Tibial artery (tissue), 4 donors: Measurements from ENCODE around the gene USP17L19.
"Not testable (repeated sequence)": the region's sequence is repeated elsewhere in the genome, so short reads cannot be mapped to it uniquely, and the experiment has no call there.

Experiments used
- DNase-seq, 2 donors: peaks; one replicate each; pipeline ENCODE4 v3.0.0-alpha.2; 2019
- H3K27ac ChIP-seq, 2 donors: fragments of 200-600 bp; sonication (generic) in 1 of 2; 1 replicate in 1 of 2; 2 replicates in 1 of 2; pipeline ENCODE4 v1.5.1; 2018 to 2019; ENCODE audit warnings: mild to moderate bottlenecking in 1 of 2
- H3K27me3 ChIP-seq, 2 donors: fragments of 200-600 bp; sonication (generic) in 1 of 2; one replicate each; pipeline versions ENCODE4 v1.5.1 to v1.6.0; 2016 to 2019
- H3K36me3 ChIP-seq, 3 donors: fragments of 200-600 bp; sonication (generic) in 2 of 3; one replicate each; pipeline ENCODE4 v1.5.1; 2016 to 2019; ENCODE audit warnings: mild to moderate bottlenecking in 2 of 3
- H3K4me1 ChIP-seq, 4 donors: fragments of 200-600 bp; sonication (generic) in 2 of 4; 1 replicate in 3 of 4; 2 replicates in 1 of 4; pipeline ENCODE4 v1.5.1; 2016 to 2019
- H3K4me3 ChIP-seq, 2 donors: fragments of 200-600 bp; sonication (generic) in 1 of 2; 1 replicate in 1 of 2; 2 replicates in 1 of 2; pipeline ENCODE4 v1.5.1; 2018 to 2019; ENCODE audit warnings: mild to moderate bottlenecking in 2 of 2
- H3K9me3 ChIP-seq, 3 donors: fragments of 200-600 bp; sonication (generic) in 1 of 3; one replicate each; pipeline ENCODE4 v1.5.1; 2016 to 2019
- intact Hi-C: fragments of 100-400 bp; cut with DNase I; formaldehyde crosslinking; loops from one replicate; pipeline ENCODE4 v1.15.0; 2023; ENCODE audit warnings: low total_unique reads

Gene USP17L19, protein sequence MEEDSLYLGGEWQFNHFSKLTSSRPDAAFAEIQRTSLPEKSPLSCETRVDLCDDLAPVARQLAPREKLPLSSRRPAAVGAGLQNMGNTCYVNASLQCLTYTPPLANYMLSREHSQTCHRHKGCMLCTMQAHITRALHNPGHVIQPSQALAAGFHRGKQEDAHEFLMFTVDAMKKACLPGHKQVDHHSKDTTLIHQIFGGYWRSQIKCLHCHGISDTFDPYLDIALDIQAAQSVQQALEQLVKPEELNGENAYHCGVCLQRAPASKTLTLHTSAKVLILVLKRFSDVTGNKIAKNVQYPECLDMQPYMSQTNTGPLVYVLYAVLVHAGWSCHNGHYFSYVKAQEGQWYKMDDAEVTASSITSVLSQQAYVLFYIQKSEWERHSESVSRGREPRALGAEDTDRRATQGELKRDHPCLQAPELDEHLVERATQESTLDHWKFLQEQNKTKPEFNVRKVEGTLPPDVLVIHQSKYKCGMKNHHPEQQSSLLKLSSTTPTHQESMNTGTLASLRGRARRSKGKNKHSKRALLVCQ

DNA sequence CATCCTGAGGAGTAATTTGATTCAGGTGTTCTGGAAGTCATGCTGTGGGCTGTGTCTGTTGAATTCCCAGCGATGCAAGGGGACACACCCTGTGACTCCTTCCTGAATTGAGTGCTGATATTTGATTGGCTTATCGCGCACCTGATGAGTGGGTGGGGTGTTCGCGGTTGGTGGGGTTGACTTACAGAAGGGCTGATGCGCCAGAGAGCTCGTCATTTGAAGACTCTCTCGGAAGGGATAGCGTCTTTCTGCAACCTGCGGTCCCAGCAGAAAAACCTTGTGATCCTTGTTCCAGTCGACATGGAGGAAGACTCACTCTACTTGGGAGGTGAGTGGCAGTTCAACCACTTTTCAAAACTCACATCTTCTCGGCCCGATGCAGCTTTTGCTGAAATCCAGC, at the start of gene USP17L19:
TSS of gene USP17L19 (plus strand) at position 301 of the 400 bp plus-strand sequence. CDS start at position 301, 0 bp downstream.
- DNase-seq, H3K4me1 ChIP-seq, H3K27ac ChIP-seq, intact Hi-C loops, H3K9me3 ChIP-seq, H3K27me3 ChIP-seq, H3K4me3 ChIP-seq, H3K36me3 ChIP-seq: not testable (repeated sequence)

DNA sequence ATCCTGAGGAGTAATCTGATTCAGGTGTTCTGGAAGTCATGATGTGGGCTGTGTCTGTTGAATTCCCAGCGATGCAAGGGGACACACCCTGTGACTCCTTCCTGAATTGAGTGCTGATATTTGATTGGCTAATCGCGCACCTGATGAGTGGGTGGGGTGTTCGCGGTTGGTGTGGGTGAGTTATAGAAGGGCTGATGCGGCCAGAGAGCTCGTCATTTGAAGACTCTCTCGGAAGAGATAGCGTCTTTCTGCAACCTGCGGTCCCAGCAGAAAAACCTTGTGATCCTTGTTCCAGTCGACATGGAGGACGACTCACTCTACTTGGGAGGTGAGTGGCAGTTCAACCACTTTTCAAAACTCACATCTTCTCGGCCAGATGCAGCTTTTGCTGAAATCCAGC, 42.8 kb upstream of the USP17L19 start, which contains the start of gene USP17L10:
TSS of gene USP17L10 (plus strand) at position 301 of the 400 bp plus-strand sequence. CDS start at position 301, 0 bp downstream.
- H3K4me3 ChIP-seq, H3K9me3 ChIP-seq, DNase-seq, H3K27me3 ChIP-seq, intact Hi-C loops, H3K27ac ChIP-seq, H3K4me1 ChIP-seq, H3K36me3 ChIP-seq: not testable (repeated sequence)

DNA sequence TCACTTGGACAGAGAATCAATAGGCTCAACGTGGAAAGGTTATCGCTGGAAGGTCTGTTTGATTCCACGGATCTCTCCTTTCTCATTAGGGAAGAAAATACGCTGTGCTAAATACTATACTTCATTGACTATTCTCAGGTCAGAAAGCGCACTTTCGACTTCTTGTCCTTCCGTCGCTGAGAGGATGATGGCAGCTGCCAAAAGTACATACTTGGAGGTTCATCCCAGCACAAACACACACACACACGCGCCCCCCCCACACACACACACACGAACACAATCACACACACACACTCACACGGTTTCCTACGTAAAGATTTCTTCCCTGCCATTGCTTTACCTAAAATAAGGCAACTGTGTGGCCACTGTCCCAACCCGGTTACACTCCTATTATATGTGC, 38.5 kb upstream of the USP17L19 start:
- H3K27me3 ChIP-seq, intact Hi-C loops, H3K9me3 ChIP-seq, H3K4me3 ChIP-seq, H3K4me1 ChIP-seq, H3K27ac ChIP-seq, H3K36me3 ChIP-seq: not testable (repeated sequence)
- DNase-seq: peak in 1 of 2 donors; percentile 15

DNA sequence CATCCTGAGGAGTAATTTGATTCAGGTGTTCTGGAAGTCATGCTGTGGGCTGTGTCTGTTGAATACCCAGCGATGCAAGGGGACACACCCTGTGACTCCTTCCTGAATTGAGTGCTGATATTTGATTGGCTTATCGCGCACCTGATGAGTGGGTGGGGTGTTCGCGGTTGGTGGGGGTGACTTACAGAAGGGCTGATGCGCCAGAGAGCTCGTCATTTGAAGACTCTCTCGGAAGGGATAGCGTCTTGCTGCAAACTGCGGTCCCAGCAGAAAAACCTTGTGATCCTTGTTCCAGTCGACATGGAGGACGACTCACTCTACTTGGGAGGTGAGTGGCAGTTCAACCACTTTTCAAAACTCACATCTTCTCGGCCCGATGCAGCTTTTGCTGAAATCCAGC, 38.1 kb upstream of the USP17L19 start, which contains the start of gene USP17L11:
TSS of gene USP17L11 (plus strand) at position 301 of the 400 bp plus-strand sequence. CDS start at position 301, 0 bp downstream.
- H3K27me3 ChIP-seq, H3K27ac ChIP-seq, intact Hi-C loops, H3K36me3 ChIP-seq, H3K4me1 ChIP-seq, H3K9me3 ChIP-seq, DNase-seq, H3K4me3 ChIP-seq: not testable (repeated sequence)

DNA sequence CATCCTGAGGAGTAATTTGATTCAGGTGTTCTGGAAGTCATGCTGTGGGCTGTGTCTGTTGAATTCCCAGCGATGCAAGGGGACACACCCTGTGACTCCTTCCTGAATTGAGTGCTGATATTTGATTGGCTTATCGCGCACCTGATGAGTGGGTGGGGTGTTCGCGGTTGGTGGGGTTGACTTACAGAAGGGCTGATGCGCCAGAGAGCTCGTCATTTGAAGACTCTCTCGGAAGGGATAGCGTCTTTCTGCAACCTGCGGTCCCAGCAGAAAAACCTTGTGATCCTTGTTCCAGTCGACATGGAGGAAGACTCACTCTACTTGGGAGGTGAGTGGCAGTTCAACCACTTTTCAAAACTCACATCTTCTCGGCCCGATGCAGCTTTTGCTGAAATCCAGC, 33.3 kb upstream of the USP17L19 start, which contains the start of gene USP17L12:
TSS of gene USP17L12 (plus strand) at position 301 of the 400 bp plus-strand sequence. CDS start at position 301, 0 bp downstream.
- H3K27me3 ChIP-seq, H3K27ac ChIP-seq, H3K9me3 ChIP-seq, H3K4me1 ChIP-seq, intact Hi-C loops, DNase-seq, H3K36me3 ChIP-seq, H3K4me3 ChIP-seq: not testable (repeated sequence)

DNA sequence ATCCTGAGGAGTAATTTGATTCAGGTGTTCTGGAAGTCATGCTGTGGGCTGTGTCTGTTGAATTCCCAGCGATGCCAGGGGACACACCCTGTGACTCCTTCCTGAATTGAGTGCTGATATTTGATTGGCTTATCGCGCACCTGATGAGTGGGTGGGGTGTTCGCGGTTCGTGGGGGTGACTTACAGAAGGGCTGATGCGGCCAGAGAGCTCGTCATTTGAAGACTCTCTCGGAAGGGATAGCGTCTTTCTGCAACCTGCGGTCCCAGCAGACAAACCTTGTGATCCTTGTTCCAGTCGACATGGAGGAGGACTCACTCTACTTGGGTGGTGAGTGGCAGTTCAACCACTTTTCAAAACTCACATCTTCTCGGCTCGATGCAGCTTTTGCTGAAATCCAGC, 28.6 kb upstream of the USP17L19 start, which contains the start of gene USP17L13:
TSS of gene USP17L13 (plus strand) at position 301 of the 400 bp plus-strand sequence. CDS start at position 301, 0 bp downstream.
- H3K27me3 ChIP-seq, DNase-seq: not testable (repeated sequence)

DNA sequence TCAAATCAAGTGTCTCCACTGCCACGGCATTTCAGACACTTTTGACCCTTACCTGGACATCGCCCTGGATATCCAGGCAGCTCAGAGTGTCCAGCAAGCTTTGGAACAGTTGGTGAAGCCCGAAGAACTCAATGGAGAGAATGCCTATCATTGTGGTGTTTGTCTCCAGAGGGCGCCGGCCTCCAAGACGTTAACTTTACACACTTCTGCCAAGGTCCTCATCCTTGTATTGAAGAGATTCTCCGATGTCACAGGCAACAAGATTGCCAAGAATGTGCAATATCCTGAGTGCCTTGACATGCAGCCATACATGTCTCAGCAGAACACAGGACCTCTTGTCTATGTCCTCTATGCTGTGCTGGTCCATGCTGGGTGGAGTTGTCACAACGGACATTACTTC, 22.9 kb upstream of the USP17L19 start:
- intact Hi-C loops, H3K27ac ChIP-seq, H3K36me3 ChIP-seq, H3K4me3 ChIP-seq, H3K9me3 ChIP-seq, H3K4me1 ChIP-seq, H3K27me3 ChIP-seq: not testable (repeated sequence)
- DNase-seq: peak in 1 of 2 donors; percentile 5

More for the DNA sequence above, 28.6 kb upstream of the USP17L19 start, which contains the start of gene USP17L13:
- H3K4me3 ChIP-seq, H3K4me1 ChIP-seq, H3K9me3 ChIP-seq, intact Hi-C loops, H3K36me3 ChIP-seq, H3K27ac ChIP-seq: not testable (repeated sequence)

DNA sequence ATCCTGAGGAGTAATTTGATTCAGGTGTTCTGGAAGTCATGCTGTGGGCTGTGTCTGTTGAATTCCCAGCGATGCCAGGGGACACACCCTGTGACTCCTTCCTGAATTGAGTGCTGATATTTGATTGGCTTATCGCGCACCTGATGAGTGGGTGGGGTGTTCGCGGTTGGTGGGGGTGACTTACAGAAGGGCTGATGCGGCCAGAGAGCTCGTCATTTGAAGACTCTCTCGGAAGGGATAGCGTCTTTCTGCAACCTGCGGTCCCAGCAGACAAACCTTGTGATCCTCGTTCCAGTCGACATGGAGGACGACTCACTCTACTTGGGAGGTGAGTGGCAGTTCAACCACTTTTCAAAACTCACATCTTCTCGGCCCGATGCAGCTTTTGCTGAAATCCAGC, 19.1 kb upstream of the USP17L19 start, which contains the start of gene USP17L15:
TSS of gene USP17L15 (plus strand) at position 301 of the 400 bp plus-strand sequence. CDS start at position 301, 0 bp downstream.
- H3K9me3 ChIP-seq, H3K27me3 ChIP-seq, intact Hi-C loops, H3K27ac ChIP-seq, DNase-seq, H3K36me3 ChIP-seq, H3K4me1 ChIP-seq, H3K4me3 ChIP-seq: not testable (repeated sequence)

DNA sequence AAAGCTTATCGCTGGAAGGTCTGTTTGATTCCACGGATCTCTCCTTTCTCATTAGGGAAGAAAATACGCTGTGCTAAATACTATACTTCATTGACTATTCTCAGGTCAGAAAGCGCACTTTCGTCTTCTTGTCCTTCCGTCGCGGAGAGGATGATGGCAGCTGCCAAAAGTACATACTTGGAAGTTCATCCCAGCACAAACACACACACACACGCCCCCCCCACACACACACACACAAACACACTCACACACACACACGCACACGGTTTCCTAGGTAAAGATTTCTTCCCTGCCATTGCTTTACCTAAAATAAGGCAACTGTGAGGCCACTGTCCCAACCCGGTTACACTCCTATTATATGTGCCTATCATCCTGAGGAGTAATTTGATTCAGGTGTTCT, 14.7 kb upstream of the USP17L19 start:
- H3K9me3 ChIP-seq, H3K4me1 ChIP-seq, H3K27ac ChIP-seq, H3K36me3 ChIP-seq, H3K4me3 ChIP-seq, intact Hi-C loops, H3K27me3 ChIP-seq: not testable (repeated sequence)
- peak; percentile 17 to 57 for DNase-seq

DNA sequence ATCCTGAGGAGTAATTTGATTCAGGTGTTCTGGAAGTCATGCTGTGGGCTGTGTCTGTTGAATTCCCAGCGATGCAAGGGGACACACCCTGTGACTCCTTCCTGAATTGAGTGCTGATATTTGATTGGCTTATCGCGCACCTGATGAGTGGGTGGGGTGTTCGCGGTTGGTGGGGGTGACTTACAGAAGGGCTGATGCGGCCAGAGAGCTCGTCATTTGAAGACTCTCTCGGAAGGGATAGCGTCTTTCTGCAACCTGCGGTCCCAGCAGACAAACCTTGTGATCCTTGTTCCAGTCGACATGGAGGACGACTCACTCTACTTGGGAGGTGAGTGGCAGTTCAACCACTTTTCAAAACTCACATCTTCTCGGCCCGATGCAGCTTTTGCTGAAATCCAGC, 9.6 kb upstream of the USP17L19 start, which contains the start of gene USP17L17:
TSS of gene USP17L17 (plus strand) at position 301 of the 400 bp plus-strand sequence. CDS start at position 301, 0 bp downstream.
- H3K4me3 ChIP-seq, H3K4me1 ChIP-seq, H3K36me3 ChIP-seq, H3K27ac ChIP-seq, H3K27me3 ChIP-seq, intact Hi-C loops, DNase-seq, H3K9me3 ChIP-seq: not testable (repeated sequence)

DNA sequence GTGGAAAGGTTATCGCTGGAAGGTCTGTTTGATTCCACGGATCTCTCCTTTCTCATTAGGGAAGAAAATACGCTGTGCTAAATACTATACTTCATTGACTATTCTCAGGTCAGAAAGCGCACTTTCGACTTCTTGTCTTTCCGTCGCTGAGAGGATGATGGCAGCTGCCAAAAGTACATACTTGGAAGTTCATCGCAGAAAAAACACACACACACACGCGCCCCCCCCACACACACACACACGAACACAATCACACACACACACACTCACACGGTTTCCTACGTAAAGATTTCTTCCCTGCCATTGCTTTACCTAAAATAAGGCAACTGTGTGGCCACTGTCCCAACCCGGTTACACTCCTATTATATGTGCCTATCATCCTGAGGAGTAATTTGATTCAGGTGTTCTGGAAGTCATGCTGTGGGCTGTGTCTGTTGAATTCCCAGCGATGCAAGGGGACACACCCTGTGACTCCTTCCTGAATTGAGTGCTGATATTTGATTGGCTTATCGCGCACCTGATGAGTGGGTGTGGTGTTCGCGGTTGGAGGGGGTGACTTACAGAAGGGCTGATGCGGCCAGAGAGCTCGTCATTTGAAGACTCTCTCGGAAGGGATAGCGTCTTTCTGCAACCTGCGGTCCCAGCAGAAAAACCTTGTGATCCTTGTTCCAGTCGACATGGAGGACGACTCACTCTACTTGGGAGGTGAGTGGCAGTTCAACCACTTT, 5.1 kb upstream of the USP17L19 start, which contains the start of gene USP17L18:
TSS of gene USP17L18 (plus strand) at position 678 of the 728 bp plus-strand sequence. CDS start at position 678, 0 bp downstream.
- H3K36me3 ChIP-seq: not testable (repeated sequence)

DNA sequence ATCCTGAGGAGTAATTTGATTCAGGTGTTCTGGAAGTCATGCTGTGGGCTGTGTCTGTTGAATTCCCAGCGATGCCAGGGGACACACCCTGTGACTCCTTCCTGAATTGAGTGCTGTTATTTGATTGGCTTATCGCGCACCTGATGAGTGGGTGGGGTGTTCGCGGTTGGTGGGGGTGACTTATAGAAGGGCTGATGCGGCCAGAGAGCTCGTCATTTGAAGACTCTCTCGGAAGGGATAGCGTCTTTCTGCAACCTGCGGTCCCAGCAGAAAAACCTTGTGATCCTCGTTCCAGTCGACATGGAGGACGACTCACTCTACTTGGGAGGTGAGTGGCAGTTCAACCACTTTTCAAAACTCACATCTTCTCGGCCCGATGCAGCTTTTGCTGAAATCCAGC, 4.6 kb downstream of the USP17L19 start, which contains the start of gene USP17L20:
TSS of gene USP17L20 (plus strand) at position 301 of the 400 bp plus-strand sequence. CDS start at position 301, 0 bp downstream.
- H3K36me3 ChIP-seq, intact Hi-C loops, H3K9me3 ChIP-seq, H3K4me3 ChIP-seq, DNase-seq, H3K4me1 ChIP-seq, H3K27me3 ChIP-seq, H3K27ac ChIP-seq: not testable (repeated sequence)

More for the DNA sequence above, 5.1 kb upstream of the USP17L19 start, which contains the start of gene USP17L18:
- intact Hi-C loops, H3K4me3 ChIP-seq, H3K9me3 ChIP-seq, H3K4me1 ChIP-seq, H3K27me3 ChIP-seq, H3K27ac ChIP-seq: not testable (repeated sequence)
- peak; percentile 24 to 63 for DNase-seq

DNA sequence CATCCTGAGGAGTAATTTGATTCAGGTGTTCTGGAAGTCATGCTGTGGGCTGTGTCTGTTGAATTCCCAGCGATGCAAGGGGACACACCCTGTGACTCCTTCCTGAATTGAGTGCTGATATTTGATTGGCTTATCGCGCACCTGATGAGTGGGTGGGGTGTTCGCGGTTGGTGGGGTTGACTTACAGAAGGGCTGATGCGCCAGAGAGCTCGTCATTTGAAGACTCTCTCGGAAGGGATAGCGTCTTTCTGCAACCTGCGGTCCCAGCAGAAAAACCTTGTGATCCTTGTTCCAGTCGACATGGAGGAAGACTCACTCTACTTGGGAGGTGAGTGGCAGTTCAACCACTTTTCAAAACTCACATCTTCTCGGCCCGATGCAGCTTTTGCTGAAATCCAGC, 9.4 kb downstream of the USP17L19 start, which contains the start of gene USP17L21:
TSS of gene USP17L21 (plus strand) at position 301 of the 400 bp plus-strand sequence. CDS start at position 301, 0 bp downstream.
- DNase-seq, H3K36me3 ChIP-seq, H3K27ac ChIP-seq, H3K27me3 ChIP-seq, H3K4me1 ChIP-seq, H3K9me3 ChIP-seq, intact Hi-C loops, H3K4me3 ChIP-seq: not testable (repeated sequence)
